G401 (cell line): ENCODE measurements around the gene OR8G1. TPM values are rescaled to one million over a fixed set of nuclear protein-coding genes. Genes with fewer than 3 reads are reported as not detected.

ENCODE experiments used
- total RNA-seq: library from RNA; depleted of rRNA; stranded (reverse); fragments of >200 nt; shearing (Covaris generic); gene quantifications from 2 replicates; pipeline ENCODE4 v1.2.3, GENCODE V29; 2014; rRNA removed

The OR8G1 gene
- total RNA-seq, 1 experiment from 2014 or later = not detected

Other genes with a start within 250 kb of the OR8G1 start
- not detected in 2 replicates for gene OR10G6, start 245.9 kb upstream of the OR8G1 start, total RNA-seq
- gene OR10G4, start 228.1 kb upstream of the OR8G1 start, total RNA-seq = not detected in 2 replicates
- not detected in 2 replicates for gene OR10G9, start 218.1 kb upstream of the OR8G1 start, total RNA-seq
- gene OR10G8, start 214.3 kb upstream of the OR8G1 start, total RNA-seq = not detected in 2 replicates
- gene OR10G7, start 199.8 kb upstream of the OR8G1 start, total RNA-seq = not detected in 2 replicates
- 0.98 TPM in 1 of 2 replicates, not detected in the other for gene VWA5A, start 125.6 kb upstream of the OR8G1 start, total RNA-seq
- gene OR10D3, start 57.8 kb upstream of the OR8G1 start, total RNA-seq = not detected in 2 replicates
- not detected in 2 replicates for gene OR8G5, start 15.3 kb downstream of the OR8G1 start, total RNA-seq
- gene OR8D1, start 72.9 kb downstream of the OR8G1 start, total RNA-seq = not detected in 2 replicates
- not detected in 2 replicates for gene OR8D2, start 79.1 kb downstream of the OR8G1 start, total RNA-seq
- gene OR8B2, start 143.4 kb downstream of the OR8G1 start, total RNA-seq = not detected in 2 replicates
- not detected in 2 replicates for gene OR8B3, start 157.9 kb downstream of the OR8G1 start, total RNA-seq
- gene OR8B4, start 183.8 kb downstream of the OR8G1 start, total RNA-seq = not detected in 2 replicates
- gene OR8B8, start 204.6 kb downstream of the OR8G1 start, total RNA-seq = not detected in 2 replicates